ENCODE results near the gene HIVEP3. TPM values are rescaled to one million over a fixed set of nuclear protein-coding genes. Genes with fewer than 3 reads are reported as not detected.

Gene HIVEP3
- total RNA-seq, 8 experiments from 2014 or later = 3.1 to 8.0 (median 4.6) TPM

- peaks cover 9 to 14% of the 10 kb centered on the region in 2 donors for H3K4me1 ChIP-seq (replicated peaks in 1 of 2)
- in situ Hi-C loops (cut with MboI; ENCODE audit: low pct_unique_long_range_greater_than_20kb in 2 of 9, low sequenced_read_pairs in 9 of 9, unreplicated experiment in 9 of 9) = loop anchor here in 1 of 9 experiments (25.0 kb wide), 1 partner anchor 201 kb away; no protein-coding TSS in a partner anchor
- no peak overlapping the region for H3K4me3 ChIP-seq
- no peak for ATAC-seq (replicated peaks in 6 of 8)
- H3K27ac ChIP-seq = no peak overlapping the region
- WGBS, 10 experiments = 20 to 100% (median 71%) methylated on average over 1 to 3 of the region's 3 CpGs; no CpG with 5 or more reads in 3 of the 10 experiments
These were observed 130.3 kb downstream of the HIVEP3 start for GRCh38 chr1:41788427-41788826.

DNA sequence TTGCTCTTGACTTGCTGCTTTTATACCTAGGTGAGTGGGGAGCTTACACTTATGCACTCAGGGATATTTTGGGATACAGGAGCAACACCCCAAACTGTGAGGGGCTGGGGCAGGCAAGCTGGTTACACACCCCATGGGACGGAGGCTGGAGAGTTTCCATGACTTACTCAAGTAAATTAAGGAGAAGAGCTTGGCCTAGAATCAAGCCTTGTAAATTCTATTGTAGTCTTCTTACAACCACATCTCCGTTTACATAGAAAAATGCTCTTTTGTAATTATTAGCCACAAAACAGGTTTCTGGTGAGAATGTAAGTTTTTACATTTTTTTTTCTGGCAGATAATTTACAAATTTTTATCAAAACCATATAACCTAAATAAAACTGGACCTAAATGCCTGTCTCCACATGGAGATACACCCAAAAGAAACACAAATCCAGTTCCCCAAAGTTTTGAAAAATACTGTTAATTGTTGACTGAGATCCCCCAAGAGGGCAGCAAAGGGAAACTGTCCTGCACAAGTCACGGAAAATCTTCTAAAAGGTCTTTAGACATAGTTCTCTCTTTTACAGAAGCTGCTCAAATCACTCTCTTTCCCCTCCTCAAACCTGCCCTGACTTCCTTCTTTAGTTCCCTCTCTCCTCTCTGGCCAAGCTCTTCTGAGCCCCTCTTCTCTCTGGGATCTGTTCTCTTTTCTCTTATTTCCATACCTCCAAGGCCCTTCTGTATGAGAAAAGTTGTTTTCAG is 134.0 kb downstream of the HIVEP3 start:
- in situ Hi-C loops (cut with MboI; ENCODE audit: low pct_unique_long_range_greater_than_20kb in 2 of 9, low sequenced_read_pairs in 9 of 9, unreplicated experiment in 9 of 9) = loop anchor here in 1 of 9 experiments (25.0 kb wide), 1 partner anchor 197 kb away; no protein-coding TSS in a partner anchor
- no peak overlapping the region for H3K4me3 ChIP-seq
- peaks cover 17 to 20% of the 10 kb centered on the region in 2 donors for H3K4me1 ChIP-seq (replicated peaks in 1 of 2)
- WGBS, 10 experiments = 51 to 100% (median 88%) methylated on average over 1 to 3 of the region's 3 CpGs; no CpG with 5 or more reads in 1 of the 10 experiments
- H3K27ac ChIP-seq = no peak overlapping the region
- no peak for ATAC-seq (replicated peaks in 6 of 8)

- no peak overlapping the region for H3K27ac ChIP-seq
- no peak overlapping the region for H3K4me3 ChIP-seq
- peaks cover 17 to 20% of the 10 kb centered on the region in 2 donors for H3K4me1 ChIP-seq (replicated peaks in 1 of 2)
- in situ Hi-C loops (cut with MboI; ENCODE audit: low pct_unique_long_range_greater_than_20kb in 2 of 9, low sequenced_read_pairs in 9 of 9, unreplicated experiment in 9 of 9) = loop anchor here in 1 of 9 experiments (25.0 kb wide), 1 partner anchor 196 kb away; no protein-coding TSS in a partner anchor
- 0 to 60% (median 7%) methylated on average over 1 to 11 of the region's 11 CpGs; no CpG with 5 or more reads in 3 of the 10 experiments for WGBS, 10 experiments
- peak; percentile 43 to 99 (median 96) for ATAC-seq (replicated peaks in 6 of 8)
These were observed 135.5 kb downstream of the HIVEP3 start for GRCh38 chr1:41783189-41783639.

DNA sequence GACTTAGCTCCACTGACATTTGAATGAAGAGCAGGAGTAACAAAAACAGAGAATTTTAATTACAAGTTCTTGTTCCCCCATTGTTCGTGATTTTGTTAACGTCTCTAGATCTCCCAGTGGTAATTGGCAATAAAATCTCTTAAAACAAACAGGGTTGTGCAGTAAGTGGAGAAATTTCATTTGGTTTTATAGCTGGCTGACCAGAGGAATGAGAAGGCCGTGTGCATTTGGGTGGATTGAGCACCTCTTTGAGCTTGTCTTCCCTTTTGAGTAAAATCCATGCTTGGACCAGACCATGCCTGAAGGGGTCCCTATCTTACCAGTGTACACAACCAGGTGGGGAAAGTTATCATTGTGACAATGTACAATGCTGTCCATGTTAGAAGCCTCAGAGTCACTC is 137.8 kb downstream of the HIVEP3 start:
- peaks cover 20 to 23% of the 10 kb centered on the region in 2 donors for H3K4me1 ChIP-seq (replicated peaks in 1 of 2)
- in situ Hi-C loops (cut with MboI; ENCODE audit: low pct_unique_long_range_greater_than_20kb in 2 of 9, low sequenced_read_pairs in 9 of 9, unreplicated experiment in 9 of 9) = loop anchor here in 1 of 9 experiments (25.0 kb wide), 1 partner anchor 194 kb away; no protein-coding TSS in a partner anchor
- H3K4me3 ChIP-seq = no peak overlapping the region
- 89 to 100% (median 98%) methylated on average over 1 to 3 of the region's 3 CpGs; no CpG with 5 or more reads in 1 of the 10 experiments for WGBS, 10 experiments
- H3K27ac ChIP-seq = no peak overlapping the region
- ATAC-seq (replicated peaks in 6 of 8) = no peak

DNA sequence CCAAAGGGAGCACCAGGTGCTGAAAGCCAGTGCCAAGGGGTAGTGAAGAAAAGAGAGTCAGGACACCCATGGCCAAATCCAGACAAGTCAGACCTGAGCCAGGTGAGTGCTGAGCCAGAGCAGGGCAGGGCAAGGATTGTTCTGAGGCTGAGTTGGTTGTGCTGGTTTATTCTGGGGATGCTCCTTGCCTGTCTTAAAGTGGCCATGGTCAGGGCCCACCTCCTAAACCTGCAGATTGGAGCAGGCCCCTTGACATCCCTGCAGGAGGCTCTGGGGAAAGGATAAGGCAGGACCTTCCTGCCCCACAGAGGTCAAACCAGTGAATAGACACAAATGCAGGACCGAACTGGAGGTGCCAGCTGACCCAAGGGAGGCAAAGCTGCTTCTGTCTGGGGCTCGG is 138.4 kb downstream of the HIVEP3 start:
- no peak overlapping the region for H3K27ac ChIP-seq
- no peak for ATAC-seq (replicated peaks in 6 of 8)
- in situ Hi-C loops (cut with MboI; ENCODE audit: low pct_unique_long_range_greater_than_20kb in 2 of 9, low sequenced_read_pairs in 9 of 9, unreplicated experiment in 9 of 9) = loop anchor here in 1 of 9 experiments (25.0 kb wide), 1 partner anchor 193 kb away; no protein-coding TSS in a partner anchor
- H3K4me1 ChIP-seq (replicated peaks in 1 of 2) = peaks cover 20 to 23% of the 10 kb centered on the region in 2 donors
- WGBS, 10 experiments = 60 to 100% (median 73%) methylated on average over 1 to 2 of the region's 2 CpGs; no CpG with 5 or more reads in 5 of the 10 experiments
- no peak overlapping the region for H3K4me3 ChIP-seq

DNA sequence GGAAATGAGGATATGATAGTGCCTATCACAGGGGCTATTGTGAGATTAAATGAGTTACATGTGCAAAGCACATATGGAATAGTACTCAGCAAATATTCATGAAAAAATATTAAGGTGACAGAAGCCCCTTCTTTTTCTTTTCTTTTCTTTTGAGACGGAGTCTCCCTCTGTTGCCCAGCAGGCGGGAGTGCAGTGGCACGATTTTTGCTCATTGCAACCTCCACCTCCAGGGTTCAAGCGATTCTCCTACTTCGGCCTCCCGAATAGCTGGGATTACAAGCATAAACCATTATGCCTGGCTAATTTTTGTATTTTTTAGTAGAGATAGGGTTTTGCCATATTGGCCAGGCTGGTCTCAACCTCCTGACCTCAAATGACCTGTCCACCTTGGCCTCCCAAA is 139.4 kb downstream of the HIVEP3 start:
- Histone ChIP-seq H3K4me3 (no peak overlapping the region), H3K4me1 (replicated peaks in 1 of 2) (peaks cover 18 to 26% of the 10 kb centered on the region in 2 donors), H3K27ac (no peak overlapping the region)
- no peak for ATAC-seq (replicated peaks in 6 of 8)
- in situ Hi-C loops (cut with MboI; ENCODE audit: low pct_unique_long_range_greater_than_20kb in 2 of 9, low sequenced_read_pairs in 9 of 9, unreplicated experiment in 9 of 9) = loop anchor here in 1 of 9 experiments (25.0 kb wide), 1 partner anchor 192 kb away; no protein-coding TSS in a partner anchor
- WGBS, 10 experiments = 75 to 100% (median 90%) methylated on average over 1 to 6 of the region's 6 CpGs; no CpG with 5 or more reads in 2 of the 10 experiments

GRCh38 chr1:41777695-41778094 is 141.0 kb downstream of the HIVEP3 start:
- in situ Hi-C loops (cut with MboI; ENCODE audit: low pct_unique_long_range_greater_than_20kb in 2 of 9, low sequenced_read_pairs in 9 of 9, unreplicated experiment in 9 of 9) = loop anchor here in 1 of 9 experiments (25.0 kb wide), 1 partner anchor 190 kb away; no protein-coding TSS in a partner anchor
- no peak overlapping the region for H3K27ac ChIP-seq
- no peak overlapping the region for H3K4me3 ChIP-seq
- ATAC-seq (replicated peaks in 6 of 8) = no peak
- peaks cover 9 to 17% of the 10 kb centered on the region in 2 donors for H3K4me1 ChIP-seq (replicated peaks in 1 of 2)
- WGBS, 10 experiments = 56 to 93% (median 88%) methylated on average over 3 to 10 of the region's 10 CpGs; no CpG with 5 or more reads in 2 of the 10 experiments

DNA sequence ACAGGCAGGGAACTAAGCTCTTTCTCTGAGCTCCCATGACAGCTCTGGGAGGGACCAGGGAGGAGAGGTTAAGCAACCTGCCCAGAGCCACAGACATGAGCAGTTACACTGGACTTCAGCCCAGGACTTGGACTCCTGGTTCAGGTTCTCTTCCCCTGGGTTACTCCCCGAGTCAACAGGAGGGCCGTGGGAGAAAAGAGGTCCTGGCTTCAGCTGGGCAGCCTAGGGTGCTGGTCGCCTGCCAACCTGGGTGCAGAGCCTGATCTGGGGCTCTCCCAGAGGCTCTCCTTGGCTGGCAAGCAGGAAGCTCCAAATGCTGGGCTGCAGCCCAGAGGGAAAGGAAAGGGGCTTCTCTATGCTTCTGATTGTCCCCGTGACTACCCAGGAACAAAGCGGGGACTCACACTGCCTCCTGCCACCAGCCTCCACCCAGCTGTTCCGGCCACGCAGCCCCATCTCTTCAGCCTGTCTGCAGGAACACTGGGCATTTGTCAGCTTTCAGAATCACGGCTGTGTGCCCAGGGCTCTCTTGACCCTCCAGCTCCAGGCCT is 141.8 kb downstream of the HIVEP3 start:
- H3K4me1 ChIP-seq (replicated peaks in 1 of 2) = peaks cover 9 to 16% of the 10 kb centered on the region in 2 donors
- ATAC-seq (replicated peaks in 6 of 8) = peak in 3 of 8 experiments; percentile 19 to 27 (median 23)
- in situ Hi-C loops (cut with MboI; ENCODE audit: low pct_unique_long_range_greater_than_20kb in 2 of 9, low sequenced_read_pairs in 9 of 9, unreplicated experiment in 9 of 9) = loop anchor here in 1 of 9 experiments (25.0 kb wide), 1 partner anchor 190 kb away; no protein-coding TSS in a partner anchor
- WGBS, 10 experiments = 24 to 100% (median 67%) methylated on average over 1 to 5 of the region's 8 CpGs; no CpG with 5 or more reads in 4 of the 10 experiments
- no peak overlapping the region for H3K27ac ChIP-seq
- no peak overlapping the region for H3K4me3 ChIP-seq

- WGBS, 10 experiments = 45 to 93% (median 87%) methylated on average over 2 to 5 of the region's 6 CpGs; no CpG with 5 or more reads in 1 of the 10 experiments
These were observed 142.7 kb downstream of the HIVEP3 start for GRCh38 chr1:41775956-41776585.

DNA sequence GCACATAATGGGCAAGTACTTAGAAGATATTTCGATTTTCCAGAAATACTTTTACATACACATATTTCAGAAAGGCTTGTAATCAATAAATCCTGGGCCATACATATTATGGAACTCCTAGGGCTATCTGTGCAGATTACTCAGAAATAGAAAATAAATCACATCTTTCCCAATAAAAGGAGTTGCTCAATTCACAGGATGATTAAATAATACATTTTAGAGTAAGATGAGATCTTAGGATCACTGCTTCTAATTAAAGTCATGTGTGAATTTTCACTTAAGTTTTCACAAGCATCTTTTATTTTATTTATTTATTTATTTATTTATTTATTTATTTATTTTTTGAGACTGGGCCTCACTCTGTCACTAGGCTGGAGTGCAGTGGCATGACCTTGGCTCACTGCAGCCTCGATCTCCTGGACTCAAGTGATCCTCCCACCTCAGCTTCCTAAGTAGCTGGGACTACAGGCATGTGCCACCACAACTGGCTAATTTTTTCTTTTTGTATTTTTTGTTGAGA is 144.2 kb downstream of the HIVEP3 start:
- Histone ChIP-seq H3K4me3 (no peak overlapping the region), H3K27ac (no peak overlapping the region), H3K4me1 (replicated peaks in 1 of 2) (peaks cover 9 to 24% of the 10 kb centered on the region in 2 donors)
- in situ Hi-C loops (cut with MboI; ENCODE audit: low pct_unique_long_range_greater_than_20kb in 2 of 9, low sequenced_read_pairs in 9 of 9, unreplicated experiment in 9 of 9) = no loop called here
- ATAC-seq (replicated peaks in 6 of 8) = peak in 1 of 8 experiments; percentile 24
- WGBS, 10 experiments = 22 to 100% (median 75%) methylated on average over 1 to 2 of the region's 2 CpGs

More at GRCh38 chr1:41775956-41776585, 142.7 kb downstream of the HIVEP3 start:
- in situ Hi-C loops (cut with MboI; ENCODE audit: low pct_unique_long_range_greater_than_20kb in 2 of 9, low sequenced_read_pairs in 9 of 9, unreplicated experiment in 9 of 9) = loop anchor here in 1 of 9 experiments (25.0 kb wide), 1 partner anchor 189 kb away; no protein-coding TSS in a partner anchor
- Histone ChIP-seq H3K27ac (no peak overlapping the region), H3K4me1 (replicated peaks in 1 of 2) (peaks cover 9 to 16% of the 10 kb centered on the region in 2 donors), H3K4me3 (no peak overlapping the region)
- ATAC-seq (replicated peaks in 6 of 8) = no peak

DNA sequence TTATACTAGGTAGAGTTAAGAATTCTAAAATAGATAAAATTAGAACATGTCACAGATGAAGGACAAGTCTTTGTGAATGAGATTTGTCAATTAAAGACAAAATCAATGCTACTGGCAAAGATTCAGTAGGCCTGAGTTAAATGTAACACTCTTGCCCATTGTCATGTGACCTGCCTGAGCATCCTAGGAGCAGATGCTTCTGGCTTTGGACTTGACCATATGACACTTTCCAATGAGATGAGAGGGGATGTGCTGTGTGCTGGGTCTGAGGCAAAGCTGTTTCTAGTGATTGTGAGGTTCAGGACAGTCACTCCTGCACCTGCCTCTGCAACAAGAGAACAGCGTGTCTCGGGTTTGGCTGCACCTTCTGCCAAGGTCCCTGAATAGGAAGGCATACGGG is 144.9 kb downstream of the HIVEP3 start:
- ATAC-seq (replicated peaks in 6 of 8) = peak in 5 of 8 experiments; percentile 22 to 91 (median 78)
- Histone ChIP-seq H3K27ac (no peak overlapping the region), H3K4me1 (replicated peaks in 1 of 2) (peaks cover 11 to 29% of the 10 kb centered on the region in 2 donors), H3K4me3 (no peak overlapping the region)
- 33 to 100% (median 80%) methylated on average over 1 to 3 of the region's 3 CpGs; no CpG with 5 or more reads in 1 of the 10 experiments for WGBS, 10 experiments
- in situ Hi-C loops (cut with MboI; ENCODE audit: low pct_unique_long_range_greater_than_20kb in 2 of 9, low sequenced_read_pairs in 9 of 9, unreplicated experiment in 9 of 9) = no loop called here

DNA sequence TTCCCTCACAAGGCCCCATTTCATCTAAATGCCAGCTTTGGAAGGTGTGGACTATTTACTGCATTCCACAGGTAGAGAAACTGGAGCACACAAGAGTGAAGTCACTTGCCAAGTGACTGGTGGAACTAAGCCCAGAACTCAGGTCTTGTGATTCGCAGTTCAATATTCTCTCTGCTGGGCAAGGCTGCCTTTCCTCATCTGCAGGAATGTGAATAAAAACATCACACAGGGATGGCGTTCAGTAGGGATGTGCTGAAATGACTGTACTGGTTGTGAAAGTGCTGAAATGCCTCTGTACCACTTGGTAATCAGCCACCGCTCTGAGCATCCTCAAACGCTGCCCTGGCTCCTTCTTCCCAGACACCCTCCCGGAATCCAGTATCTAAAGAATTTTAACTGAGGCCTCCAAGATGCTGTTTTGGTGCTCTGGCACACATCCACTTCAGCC is 145.6 kb downstream of the HIVEP3 start:
- peak in 2 of 8 experiments; percentile 75 to 79 for ATAC-seq (replicated peaks in 6 of 8)
- 13 to 100% (median 87%) methylated on average over 1 to 5 of the region's 5 CpGs; no CpG with 5 or more reads in 2 of the 10 experiments for whole genome bisulfite sequencing, 10 experiments
- in situ Hi-C loops (cut with MboI; ENCODE audit: low pct_unique_long_range_greater_than_20kb in 2 of 9, low sequenced_read_pairs in 9 of 9, unreplicated experiment in 9 of 9) = no loop called here
- Histone ChIP-seq H3K4me1 (replicated peaks in 1 of 2) (peaks cover 12 to 36% of the 10 kb centered on the region in 2 donors), H3K27ac (no peak overlapping the region), H3K4me3 (no peak overlapping the region)
